Measurements from ENCODE around the gene SHD.
"Not testable (repeated sequence)": the region's sequence is repeated elsewhere in the genome, so short reads cannot be mapped to it uniquely, and the experiment has no call there.

The SHD gene

GRCh38 chr19:4272894-4273293 is 6.2 kb upstream of the SHD start:
- TF ChIP-seq, protein P1, sequence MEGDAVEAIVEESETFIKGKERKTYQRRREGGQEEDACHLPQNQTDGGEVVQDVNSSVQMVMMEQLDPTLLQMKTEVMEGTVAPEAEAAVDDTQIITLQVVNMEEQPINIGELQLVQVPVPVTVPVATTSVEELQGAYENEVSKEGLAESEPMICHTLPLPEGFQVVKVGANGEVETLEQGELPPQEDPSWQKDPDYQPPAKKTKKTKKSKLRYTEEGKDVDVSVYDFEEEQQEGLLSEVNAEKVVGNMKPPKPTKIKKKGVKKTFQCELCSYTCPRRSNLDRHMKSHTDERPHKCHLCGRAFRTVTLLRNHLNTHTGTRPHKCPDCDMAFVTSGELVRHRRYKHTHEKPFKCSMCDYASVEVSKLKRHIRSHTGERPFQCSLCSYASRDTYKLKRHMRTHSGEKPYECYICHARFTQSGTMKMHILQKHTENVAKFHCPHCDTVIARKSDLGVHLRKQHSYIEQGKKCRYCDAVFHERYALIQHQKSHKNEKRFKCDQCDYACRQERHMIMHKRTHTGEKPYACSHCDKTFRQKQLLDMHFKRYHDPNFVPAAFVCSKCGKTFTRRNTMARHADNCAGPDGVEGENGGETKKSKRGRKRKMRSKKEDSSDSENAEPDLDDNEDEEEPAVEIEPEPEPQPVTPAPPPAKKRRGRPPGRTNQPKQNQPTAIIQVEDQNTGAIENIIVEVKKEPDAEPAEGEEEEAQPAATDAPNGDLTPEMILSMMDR (conservative IDR thresholded peaks at IDR 0.05) = no peak
- no peak overlapping the region for H3K27ac ChIP-seq

GRCh38 chr19:4274321-4274686 is 4.8 kb upstream of the SHD start:
- H3K27ac ChIP-seq = not testable (repeated sequence)

- H3K27ac ChIP-seq = no peak overlapping the region
- TF ChIP-seq, protein P1 (conservative IDR thresholded peaks at IDR 0.05) = no peak
Measured at GRCh38 chr19:4277191-4277696, 1.8 kb upstream of the SHD start.

GRCh38 chr19:4278010-4278409 is 1.1 kb upstream of the SHD start:
- TF ChIP-seq, protein P1 (conservative IDR thresholded peaks at IDR 0.05) = no peak
- H3K27ac ChIP-seq = no peak overlapping the region

DNA sequence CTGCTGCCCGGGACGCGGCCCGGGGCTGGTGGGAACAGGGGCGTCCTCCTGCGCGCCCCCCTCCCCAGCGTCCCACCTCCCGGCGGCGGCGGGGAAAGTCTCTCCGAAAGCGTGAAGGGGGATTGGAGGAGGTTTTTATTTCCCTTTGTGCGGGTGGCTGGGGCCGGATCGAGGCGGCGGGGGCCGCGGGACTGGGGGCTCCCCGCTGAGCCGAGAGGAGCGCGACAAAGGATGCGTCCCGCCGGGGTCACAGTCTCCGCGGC is 132 bp downstream of the SHD start:
- H3K27ac ChIP-seq = no peak overlapping the region
- TF ChIP-seq, protein P1 (conservative IDR thresholded peaks at IDR 0.05) = no peak

DNA sequence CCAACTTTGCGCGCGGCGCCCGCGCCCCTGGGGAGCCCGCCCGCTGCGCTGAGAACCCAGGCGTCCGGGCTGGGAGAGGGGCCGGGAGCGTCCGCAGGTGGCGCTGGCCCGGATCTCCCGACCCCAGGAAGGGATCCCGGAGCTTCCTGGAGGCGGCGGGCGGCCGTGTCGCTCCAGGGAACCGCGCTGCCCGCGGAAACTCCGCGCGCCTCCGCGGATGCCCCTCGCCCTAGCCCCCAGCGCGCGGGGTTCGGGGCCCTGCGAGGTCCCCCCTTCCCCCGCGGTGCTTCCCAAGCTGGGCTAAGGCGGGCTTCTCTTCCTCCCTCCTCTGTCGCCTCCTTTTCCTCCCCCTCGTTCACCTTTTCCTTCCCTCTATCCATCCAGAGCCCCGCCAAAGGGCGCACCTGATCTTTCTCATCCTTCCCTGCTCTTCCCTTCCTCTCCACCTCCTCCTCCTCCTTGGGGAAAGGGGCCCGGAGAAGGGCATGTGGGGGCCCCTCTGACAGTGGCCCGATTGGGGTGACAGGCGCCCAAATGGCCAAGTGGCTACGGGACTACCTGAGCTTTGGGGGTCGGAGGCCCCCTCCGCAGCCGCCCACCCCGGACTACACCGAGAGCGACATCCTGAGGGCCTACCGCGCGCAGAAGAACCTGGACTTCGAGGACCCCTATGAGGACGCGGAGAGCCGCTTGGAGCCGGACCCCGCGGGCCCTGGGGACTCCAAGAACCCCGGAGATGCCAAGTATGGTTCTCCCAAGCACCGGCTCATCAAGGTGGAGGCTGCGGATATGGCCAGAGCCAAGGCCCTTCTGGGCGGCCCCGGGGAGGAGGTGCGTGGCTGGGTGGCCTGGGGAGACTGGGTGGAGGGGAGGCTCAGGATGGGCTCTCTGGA is 710 bp downstream of the SHD start:
- TF ChIP-seq, protein P1 (conservative IDR thresholded peaks at IDR 0.05) = no peak
- no peak overlapping the region for H3K27ac ChIP-seq

- TF ChIP-seq, protein P1 (conservative IDR thresholded peaks at IDR 0.05) = no peak
- H3K27ac ChIP-seq = no peak overlapping the region
Measured at GRCh38 chr19:4284176-4284958, 5.3 kb downstream of the SHD start.

GRCh38 chr19:4284974-4285373 is 5.9 kb downstream of the SHD start:
- no peak overlapping the region for H3K27ac ChIP-seq
- TF ChIP-seq, protein P1 (conservative IDR thresholded peaks at IDR 0.05) = no peak

DNA sequence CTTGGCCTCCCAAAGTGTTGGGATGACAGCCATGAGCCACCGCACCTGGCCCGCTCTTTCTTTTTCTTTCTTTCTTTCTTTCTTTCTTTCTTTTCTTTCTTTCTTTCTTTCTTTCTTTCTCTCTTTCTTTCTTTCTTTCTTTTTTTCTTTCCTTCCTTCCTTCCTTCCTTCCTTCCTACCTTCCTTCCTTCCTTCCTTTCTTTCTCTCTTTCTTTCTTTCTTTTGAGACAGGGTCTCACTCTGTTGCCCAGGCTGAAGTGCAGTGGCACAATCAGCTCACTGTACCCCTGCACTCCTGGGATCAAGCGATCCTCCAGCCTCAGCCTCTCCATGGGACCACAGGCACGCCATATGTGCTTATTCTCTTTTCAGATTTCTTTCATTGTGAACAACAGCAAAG is 7.1 kb downstream of the SHD start:
- not testable (repeated sequence) for H3K27ac ChIP-seq

Measured in VCaP (cell line).